ENCODE data around the gene ZNF496.

The ZNF496 gene

GRCh38 chr1:247322849-247323586, 8.6 kb downstream of the ZNF496 start:
- no peak overlapping the region for H3K27ac ChIP-seq (ENCODE audit: extremely low read depth, low read depth, low read length)
- ChIA-PET POLR2A (no interaction called here), CTCF (no interaction called here)
- H3K9me3 ChIP-seq (ENCODE audit: control insufficient read depth, insufficient read depth, low read depth, low read length), result no peaks in the 10 kb centered on the region
- no peak for TF ChIP-seq BCL11B (tag by site-specific recombination; IDR thresholded peaks at IDR 0.05; ENCODE audit: low read depth)
- TF ChIP-seq ZBTB7A (tag by site-specific recombination; IDR thresholded peaks at IDR 0.05; ENCODE audit: low read depth), result no peak
- no peak for TF ChIP-seq ZBTB8A (tag by site-specific recombination; IDR thresholded peaks at IDR 0.05)
- TF ChIP-seq ZNF155 (tag by site-specific recombination; IDR thresholded peaks at IDR 0.05), result no peak
- no peak for TF ChIP-seq ZNF350 (tag by site-specific recombination; IDR thresholded peaks at IDR 0.05)
- no peak for TF ChIP-seq ZNF426 (tag by site-specific recombination; IDR thresholded peaks at IDR 0.05)
- no peak for TF ChIP-seq ZBTB20 (tag by site-specific recombination; IDR thresholded peaks at IDR 0.05)
- no peak for TF ChIP-seq ZNF133 (tag by site-specific recombination; IDR thresholded peaks at IDR 0.05)
- no peak for TF ChIP-seq ZNF280D (tag by site-specific recombination; IDR thresholded peaks at IDR 0.05)
- TF ChIP-seq ZNF558 (tag by site-specific recombination; IDR thresholded peaks at IDR 0.05), result no peak
- no peak for TF ChIP-seq ZNF174 (tag by site-specific recombination; IDR thresholded peaks at IDR 0.05)
- H3K4me3 ChIP-seq (ENCODE audit: low read depth, low read length), result no peak overlapping the region
- H3K36me3 ChIP-seq (ENCODE audit: control insufficient read depth in 2 of 2, insufficient read depth in 1 of 2, low read length in 2 of 2), result peaks cover 0 to 74% of the 10 kb centered on the region in 2 experiments; a peak in 2 of 3 replicates
- no peaks in the 10 kb centered on the region for H3K4me1 ChIP-seq (ENCODE audit: control insufficient read depth, insufficient read depth, low read length)

- no peak overlapping the region for H3K4me3 ChIP-seq (ENCODE audit: low read depth, low read length)
- no peaks in the 10 kb centered on the region for H3K9me3 ChIP-seq (ENCODE audit: control insufficient read depth, insufficient read depth, low read depth, low read length)
- POLR2A ChIA-PET, result no interaction called here
- CTCF ChIA-PET, result no interaction called here
- no peak overlapping the region for H3K27ac ChIP-seq (ENCODE audit: extremely low read depth, low read depth, low read length)
- no peaks in the 10 kb centered on the region for H3K4me1 ChIP-seq (ENCODE audit: control insufficient read depth, insufficient read depth, low read length)
- peaks cover 0 to 71% of the 10 kb centered on the region in 2 experiments; a peak in 2 of 3 replicates for H3K36me3 ChIP-seq (ENCODE audit: control insufficient read depth in 2 of 2, insufficient read depth in 1 of 2, low read length in 2 of 2)
- TF ChIP-seq ZBTB11 (tag by site-specific recombination; conservative IDR thresholded peaks at IDR 0.05; ENCODE audit: low read depth) (no peak), ZSCAN23 (tag by site-specific recombination; IDR thresholded peaks at IDR 0.05) (no peak), ZSCAN5A (tag by site-specific recombination; IDR thresholded peaks at IDR 0.05) (no peak), ZNF701 (tag by site-specific recombination; IDR thresholded peaks at IDR 0.05) (no peak), OSR2 (tag by site-specific recombination; IDR thresholded peaks at IDR 0.05) (no peak), ZNF362 (tag by site-specific recombination; IDR thresholded peaks at IDR 0.05) (no peak), ZNF658 (tag by site-specific recombination; IDR thresholded peaks at IDR 0.05) (no peak), ZNF843 (tag by site-specific recombination; IDR thresholded peaks at IDR 0.05) (no peak), IKZF3 (tag by site-specific recombination; IDR thresholded peaks at IDR 0.05) (no peak), ZNF548 (tag by site-specific recombination; IDR thresholded peaks at IDR 0.05) (no peak), ZNF398 (tag by site-specific recombination; IDR thresholded peaks at IDR 0.05) (no peak), MEIS1 (CRISPR knock-in tag; IDR thresholded peaks at IDR 0.05; ENCODE audit: borderline replicate concordance) (no peak)
Observed at GRCh38 chr1:247322442-247322841, 9.2 kb downstream of the ZNF496 start.
